ENCODE data around the gene ATP10A.
A peak's percentile ranks its signal among the peaks of the same experiment; 100 is the strongest.
"Not testable (repeated sequence)": the region's sequence is repeated elsewhere in the genome, so short reads cannot be mapped to it uniquely, and the experiment has no call there.

Gene ATP10A

DNA sequence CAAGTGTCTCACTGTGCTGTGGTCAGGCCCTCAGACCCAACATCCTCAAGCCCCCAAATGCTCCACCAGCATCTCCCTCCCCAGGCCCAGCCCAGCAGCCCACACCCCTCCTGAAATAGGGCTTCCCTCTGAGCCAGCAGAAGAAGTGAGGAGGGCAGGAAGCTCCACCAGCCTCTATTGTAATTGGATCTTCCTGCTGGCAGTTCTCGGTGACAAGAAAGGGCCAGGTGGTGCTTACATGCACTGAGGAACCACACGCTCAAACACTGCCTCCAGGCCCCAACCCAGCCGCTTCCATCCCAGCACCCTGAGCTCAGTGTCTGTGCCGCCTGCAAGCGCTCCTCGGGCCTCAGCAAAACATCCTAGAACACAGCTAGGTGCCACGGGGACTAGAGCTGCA is 96.7 kb downstream of the ATP10A start:
- no peaks in the 10 kb centered on the region for H3K9me3 ChIP-seq (ENCODE audit: control insufficient read depth, low read length)
- H3K4me1 ChIP-seq (ENCODE audit: control insufficient read depth, insufficient read depth, low read length), result peaks cover 4% of the 10 kb centered on the region
- H3K27ac ChIP-seq (ENCODE audit: insufficient read depth, low read depth, low read length, poor library complexity, severe bottlenecking), result no peak overlapping the region
- H3K4me3 ChIP-seq (ENCODE audit: insufficient read depth, low read depth, low read length), result no peak overlapping the region
- no peaks in the 10 kb centered on the region for H3K36me3 ChIP-seq (ENCODE audit: control insufficient read depth, insufficient read depth, low read length)
- no peaks in the 10 kb centered on the region for H3K27me3 ChIP-seq (ENCODE audit: control insufficient read depth, insufficient read depth, low read length, poor library complexity, severe bottlenecking)
- 68 to 71% methylated on average over 7 of the region's 7 CpGs for WGBS, 2 experiments

DNA sequence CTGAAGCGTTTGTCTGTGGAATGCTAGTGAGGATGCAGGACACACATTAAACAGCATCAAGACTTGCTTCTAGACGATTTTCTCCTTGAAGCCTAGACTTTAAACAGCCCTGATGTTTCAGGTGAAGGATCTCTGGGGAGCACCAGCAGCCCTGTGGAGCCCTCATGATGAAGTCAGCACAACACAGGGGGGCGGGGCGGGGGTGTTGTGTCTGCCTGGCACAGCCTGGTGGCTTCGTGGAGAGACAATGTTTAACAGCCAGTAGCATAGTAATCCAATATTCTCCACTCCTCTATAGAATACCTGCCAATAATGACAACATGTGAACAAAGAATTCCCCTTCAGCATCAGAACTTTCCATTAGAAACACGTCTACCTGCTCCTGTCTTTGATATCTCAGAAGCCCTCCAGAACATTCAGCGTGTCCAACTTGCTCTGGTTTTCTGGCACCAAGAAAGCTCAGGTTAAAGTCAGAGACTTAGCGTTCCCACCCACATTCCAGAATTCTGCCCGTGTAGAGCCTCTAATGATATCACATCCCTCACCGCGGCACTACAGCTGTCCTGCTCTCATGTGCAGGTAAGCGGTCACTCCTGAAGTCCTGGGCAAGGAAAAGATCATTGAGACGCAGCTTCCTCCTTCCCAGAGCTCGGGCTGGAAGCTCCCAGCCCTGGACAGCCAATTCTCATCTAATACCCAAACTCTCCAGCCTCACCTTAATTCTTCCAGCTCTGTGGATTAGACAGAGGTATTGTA is 98.0 kb downstream of the ATP10A start:
- Histone ChIP-seq H3K27me3 (ENCODE audit: control insufficient read depth, insufficient read depth, low read length, poor library complexity, severe bottlenecking) (no peaks in the 10 kb centered on the region), H3K27ac (ENCODE audit: insufficient read depth, low read depth, low read length, poor library complexity, severe bottlenecking) (no peak overlapping the region), H3K36me3 (ENCODE audit: control insufficient read depth, insufficient read depth, low read length) (no peaks in the 10 kb centered on the region), H3K4me3 (ENCODE audit: insufficient read depth, low read depth, low read length) (no peak overlapping the region), H3K9me3 (ENCODE audit: control insufficient read depth, low read length) (no peaks in the 10 kb centered on the region), H3K4me1 (ENCODE audit: control insufficient read depth, insufficient read depth, low read length) (peaks cover 4% of the 10 kb centered on the region)
- 96% methylated on average over 14 of the region's 14 CpGs for WGBS, 2 experiments

DNA sequence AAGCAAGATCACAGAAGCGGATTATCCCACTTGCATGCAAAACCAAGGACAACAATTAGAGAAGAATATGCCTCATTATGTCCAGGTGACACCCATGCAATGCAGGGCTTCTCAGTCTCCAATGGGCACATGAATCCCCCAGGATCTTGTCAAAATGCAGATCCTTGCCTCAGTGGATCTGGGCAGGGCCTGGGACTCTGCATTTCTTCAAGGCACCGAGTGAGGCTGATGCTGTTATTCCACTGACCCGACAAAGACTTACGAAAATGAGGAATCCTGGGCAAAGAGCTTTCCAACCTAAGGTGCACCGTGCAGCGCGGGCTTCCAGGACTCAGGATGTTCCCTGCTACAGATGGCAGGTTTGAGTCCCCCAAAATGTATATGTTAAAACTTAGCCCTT is 99.2 kb downstream of the ATP10A start:
- H3K4me3 ChIP-seq (ENCODE audit: insufficient read depth, low read depth, low read length), result no peak overlapping the region
- peaks cover 4% of the 10 kb centered on the region for H3K4me1 ChIP-seq (ENCODE audit: control insufficient read depth, insufficient read depth, low read length)
- 96 to 97% methylated on average over 7 of the region's 7 CpGs for WGBS, 2 experiments
- H3K36me3 ChIP-seq (ENCODE audit: control insufficient read depth, insufficient read depth, low read length), result no peaks in the 10 kb centered on the region
- H3K27ac ChIP-seq (ENCODE audit: insufficient read depth, low read depth, low read length, poor library complexity, severe bottlenecking), result no peak overlapping the region
- H3K9me3 ChIP-seq (ENCODE audit: control insufficient read depth, low read length), result no peaks in the 10 kb centered on the region
- H3K27me3 ChIP-seq (ENCODE audit: control insufficient read depth, insufficient read depth, low read length, poor library complexity, severe bottlenecking), result no peaks in the 10 kb centered on the region

DNA sequence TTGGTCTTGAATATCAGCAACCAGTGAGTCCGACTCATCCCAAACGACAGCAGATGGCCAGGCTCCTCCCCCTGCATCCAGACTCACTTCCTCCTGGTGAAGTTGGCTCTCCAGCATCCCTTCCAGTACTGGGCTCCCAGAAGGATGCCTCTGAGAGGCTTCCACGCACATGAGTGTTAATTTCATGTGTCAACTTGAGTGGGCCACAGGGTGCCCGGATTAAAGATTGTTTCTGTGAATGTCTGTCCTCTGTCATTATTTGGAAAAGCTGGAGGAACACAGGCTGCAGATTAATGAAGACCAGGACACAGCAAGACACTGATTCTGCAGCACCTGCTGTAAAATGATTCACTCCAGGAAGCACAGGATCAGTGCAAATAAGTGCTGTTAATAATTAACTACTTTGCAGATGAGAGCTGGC is 99.8 kb downstream of the ATP10A start:
- Histone ChIP-seq H3K27me3 (ENCODE audit: control insufficient read depth, insufficient read depth, low read length, poor library complexity, severe bottlenecking) (no peaks in the 10 kb centered on the region), H3K9me3 (ENCODE audit: control insufficient read depth, low read length) (no peaks in the 10 kb centered on the region), H3K4me1 (ENCODE audit: control insufficient read depth, insufficient read depth, low read length) (peaks cover 4% of the 10 kb centered on the region), H3K36me3 (ENCODE audit: control insufficient read depth, insufficient read depth, low read length) (no peaks in the 10 kb centered on the region), H3K4me3 (ENCODE audit: insufficient read depth, low read depth, low read length) (no peak overlapping the region), H3K27ac (ENCODE audit: insufficient read depth, low read depth, low read length, poor library complexity, severe bottlenecking) (no peak overlapping the region)
- 79 to 82% methylated on average over 4 of the region's 4 CpGs for WGBS, 2 experiments

DNA sequence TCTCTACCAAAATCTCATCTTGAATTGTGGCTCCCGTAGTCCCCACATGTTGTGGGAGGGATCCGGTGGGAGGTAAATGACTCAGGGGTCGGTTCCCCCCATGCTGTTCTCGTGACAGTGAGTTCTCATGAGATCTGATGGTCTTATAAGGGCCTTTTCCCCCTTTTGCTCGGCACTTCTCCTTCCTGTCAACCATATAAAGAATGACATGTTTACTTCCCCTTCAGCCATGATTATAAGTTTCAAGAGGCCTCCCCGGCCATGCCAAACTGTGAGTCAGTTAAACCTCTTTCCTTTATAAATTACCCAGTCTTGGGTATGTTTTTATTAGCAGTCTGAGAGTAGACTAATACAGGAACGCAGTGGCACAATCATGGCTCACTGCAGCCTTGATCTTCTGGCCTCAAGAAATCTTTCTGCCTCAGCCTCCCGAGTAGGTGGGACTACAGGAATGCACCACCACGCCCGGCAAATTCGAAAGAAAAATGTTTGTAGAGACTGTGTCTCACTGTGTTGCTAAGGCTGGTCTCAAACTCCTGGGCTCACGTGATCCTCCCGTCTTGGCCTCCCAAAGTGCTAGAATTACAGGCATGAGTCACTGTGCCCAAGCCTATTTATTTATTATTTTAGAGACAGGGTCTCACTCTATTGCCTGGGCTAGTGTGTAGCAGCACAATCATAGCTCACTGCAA is 101.0 kb downstream of the ATP10A start:
- Histone ChIP-seq H3K36me3 (ENCODE audit: control insufficient read depth, insufficient read depth, low read length) (no peaks in the 10 kb centered on the region), H3K4me1 (ENCODE audit: control insufficient read depth, insufficient read depth, low read length) (peaks cover 4% of the 10 kb centered on the region), H3K9me3 (ENCODE audit: control insufficient read depth, low read length) (no peaks in the 10 kb centered on the region), H3K27me3 (ENCODE audit: control insufficient read depth, insufficient read depth, low read length, poor library complexity, severe bottlenecking) (no peaks in the 10 kb centered on the region), H3K4me3 (ENCODE audit: insufficient read depth, low read depth, low read length) (no peak overlapping the region), H3K27ac (ENCODE audit: insufficient read depth, low read depth, low read length, poor library complexity, severe bottlenecking) (no peak overlapping the region)
- WGBS, 2 experiments, result 89 to 94% methylated on average over 13 of the region's 13 CpGs

DNA sequence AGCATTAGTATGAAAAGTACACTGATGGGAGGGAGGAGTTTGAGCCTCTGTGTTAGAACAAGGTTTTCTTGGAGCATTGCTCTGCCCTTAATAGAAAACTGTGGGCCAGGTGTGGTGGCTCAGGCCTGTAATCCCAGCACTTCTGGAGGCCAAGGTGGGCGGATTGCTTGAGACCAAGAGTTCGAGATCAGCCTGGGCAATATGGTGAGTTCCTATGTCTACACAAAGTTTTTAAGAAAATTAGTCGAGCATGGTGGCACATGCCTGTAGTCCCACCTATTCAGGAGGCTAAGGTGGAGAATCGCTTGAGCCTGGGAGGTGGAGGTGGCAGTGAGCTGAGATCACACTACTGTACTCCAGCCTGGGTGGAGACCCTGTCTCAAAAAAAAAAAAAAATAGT is 103.7 kb downstream of the ATP10A start:
- H3K27ac ChIP-seq (ENCODE audit: insufficient read depth, low read depth, low read length, poor library complexity, severe bottlenecking), result no peak overlapping the region
- no peaks in the 10 kb centered on the region for H3K36me3 ChIP-seq (ENCODE audit: control insufficient read depth, insufficient read depth, low read length)
- no peaks in the 10 kb centered on the region for H3K27me3 ChIP-seq (ENCODE audit: control insufficient read depth, insufficient read depth, low read length, poor library complexity, severe bottlenecking)
- 94 to 95% methylated on average over 4 of the region's 4 CpGs for WGBS, 2 experiments
- H3K4me1 ChIP-seq (ENCODE audit: control insufficient read depth, insufficient read depth, low read length), result peaks cover 4% of the 10 kb centered on the region
- H3K9me3 ChIP-seq (ENCODE audit: control insufficient read depth, low read length), result no peaks in the 10 kb centered on the region
- no peak overlapping the region for H3K4me3 ChIP-seq (ENCODE audit: insufficient read depth, low read depth, low read length)

DNA sequence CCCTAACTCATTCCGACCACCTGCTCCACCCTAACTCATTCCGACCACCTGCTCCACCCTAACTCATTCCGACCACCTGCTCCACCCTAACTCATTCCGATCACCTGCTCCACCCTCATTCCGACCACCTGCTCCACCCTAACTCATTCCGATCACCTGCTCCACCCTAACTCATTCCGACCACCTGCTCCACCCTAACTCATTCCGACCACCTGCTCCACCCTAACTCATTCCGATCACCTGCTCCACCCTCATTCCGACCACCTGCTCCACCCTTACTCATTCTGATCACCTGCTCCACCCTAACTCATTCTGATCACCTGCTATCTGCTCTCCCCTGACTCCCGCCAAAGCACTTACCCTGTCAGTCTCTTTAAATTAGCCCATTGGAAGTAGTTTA is 104.5 kb downstream of the ATP10A start:
- not testable (repeated sequence) for H3K27ac ChIP-seq (ENCODE audit: insufficient read depth, low read depth, low read length, poor library complexity, severe bottlenecking); H3K4me1 ChIP-seq (ENCODE audit: control insufficient read depth, insufficient read depth, low read length); H3K4me3 ChIP-seq (ENCODE audit: insufficient read depth, low read depth, low read length); H3K27me3 ChIP-seq (ENCODE audit: control insufficient read depth, insufficient read depth, low read length, poor library complexity, severe bottlenecking); H3K9me3 ChIP-seq (ENCODE audit: control insufficient read depth, low read length); H3K36me3 ChIP-seq (ENCODE audit: control insufficient read depth, insufficient read depth, low read length)
- 92 to 93% methylated on average over 10 of the region's 11 CpGs for WGBS, 2 experiments

DNA sequence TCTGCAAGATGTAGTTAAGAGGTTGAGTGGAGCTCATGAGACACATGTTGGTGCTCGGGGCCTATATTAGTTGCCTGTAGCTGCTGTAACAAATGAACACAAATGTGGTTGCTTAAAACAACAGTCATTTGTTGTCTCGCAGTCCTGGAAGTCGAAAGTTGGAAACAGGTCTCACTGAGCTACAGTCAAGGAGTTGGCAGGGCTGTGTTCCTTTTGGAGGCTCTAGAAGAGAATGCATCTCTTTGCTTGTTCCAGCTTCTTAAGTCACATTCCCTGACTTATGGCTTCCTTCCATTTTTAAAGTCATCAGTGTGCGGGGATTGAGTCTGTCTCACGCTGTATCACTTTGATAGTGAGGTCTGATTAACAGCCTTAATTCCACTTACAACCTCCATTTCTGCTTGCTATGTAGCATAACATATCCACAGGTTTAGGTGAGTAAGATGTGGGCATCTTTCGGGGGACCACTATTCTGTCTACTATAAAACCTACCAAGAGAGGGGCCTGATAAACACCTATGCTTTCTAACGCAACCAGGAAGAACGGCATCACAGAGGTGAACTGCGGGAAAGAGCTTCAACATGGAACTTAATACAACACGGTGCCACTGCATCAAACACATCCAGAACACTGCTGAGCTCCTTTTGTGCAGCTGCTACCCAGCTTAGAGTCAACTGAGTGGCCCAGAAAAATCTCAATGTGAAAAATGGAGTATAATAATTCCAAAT is 119.4 kb downstream of the ATP10A start:
- WGBS, 2 experiments, result 94 to 95% methylated on average over 10 of the region's 10 CpGs
- Histone ChIP-seq H3K4me1 (ENCODE audit: control insufficient read depth, insufficient read depth, low read length) (peaks cover 26% of the 10 kb centered on the region), H3K36me3 (ENCODE audit: control insufficient read depth, insufficient read depth, low read length) (no peaks in the 10 kb centered on the region), H3K9me3 (ENCODE audit: control insufficient read depth, low read length) (no peaks in the 10 kb centered on the region), H3K27me3 (ENCODE audit: control insufficient read depth, insufficient read depth, low read length, poor library complexity, severe bottlenecking) (no peaks in the 10 kb centered on the region), H3K4me3 (ENCODE audit: insufficient read depth, low read depth, low read length) (no peak overlapping the region), H3K27ac (ENCODE audit: insufficient read depth, low read depth, low read length, poor library complexity, severe bottlenecking) (no peak overlapping the region)

DNA sequence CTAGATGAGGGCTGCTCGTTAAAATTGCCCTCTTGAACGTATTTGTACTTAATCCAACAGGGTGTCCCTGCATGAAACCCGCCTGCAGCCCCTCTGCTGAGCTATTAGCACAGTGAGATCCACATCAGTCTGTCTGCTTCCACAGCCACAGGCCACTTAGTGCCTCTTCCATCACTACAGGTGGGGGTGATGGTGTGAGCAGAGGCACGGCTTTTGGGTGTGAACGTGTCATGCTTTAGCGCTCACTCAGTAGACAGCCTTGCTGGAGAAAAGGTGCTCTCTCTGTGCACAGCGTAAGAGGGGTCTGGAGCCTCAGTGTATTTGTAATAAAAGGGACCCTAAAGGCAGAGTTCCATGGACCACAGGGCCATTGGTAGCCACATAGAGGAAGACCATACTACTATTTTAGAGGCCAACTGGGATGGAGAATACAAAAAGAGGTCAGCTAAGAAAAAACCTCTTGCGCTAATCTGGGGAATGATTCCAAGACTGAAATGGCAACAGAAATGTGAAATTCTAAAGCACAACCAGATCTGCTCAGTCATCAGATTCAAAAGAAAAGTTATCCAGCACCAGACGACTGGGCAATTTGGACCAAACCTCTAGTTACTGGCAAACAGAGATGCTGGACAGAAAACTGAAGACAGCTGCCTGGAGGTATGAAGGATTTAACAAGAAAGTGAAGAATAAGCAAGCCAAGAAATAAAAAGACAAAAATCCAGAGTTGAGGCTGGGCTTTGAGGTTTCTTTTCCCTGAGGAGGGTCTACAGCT is 120.2 kb downstream of the ATP10A start:
- peak overlapping the region; percentile 77 for H3K27ac ChIP-seq (ENCODE audit: insufficient read depth, low read depth, low read length, poor library complexity, severe bottlenecking)
- H3K4me1 ChIP-seq (ENCODE audit: control insufficient read depth, insufficient read depth, low read length), result peaks cover 26% of the 10 kb centered on the region
- no peaks in the 10 kb centered on the region for H3K27me3 ChIP-seq (ENCODE audit: control insufficient read depth, insufficient read depth, low read length, poor library complexity, severe bottlenecking)
- no peaks in the 10 kb centered on the region for H3K9me3 ChIP-seq (ENCODE audit: control insufficient read depth, low read length)
- 89 to 90% methylated on average over 9 of the region's 9 CpGs for WGBS, 2 experiments
- no peaks in the 10 kb centered on the region for H3K36me3 ChIP-seq (ENCODE audit: control insufficient read depth, insufficient read depth, low read length)
- no peak overlapping the region for H3K4me3 ChIP-seq (ENCODE audit: insufficient read depth, low read depth, low read length)
